H1 (cell line): ENCODE results near the gene ZNF577. TPM values are rescaled to one million over a fixed set of nuclear protein-coding genes. Genes with fewer than 3 reads are reported as not detected.

Experiments used
- CTCF ChIA-PET: fragments of 300-600 bp; sonication (Branson Sonifier 250); formaldehyde crosslinking; loops from one replicate; lab custom pipeline; 2021; ENCODE audit not compliant: partially characterized antibody; lab: Charles Lee
- POLR2A ChIA-PET: fragments of 300-600 bp; sonication (Branson Sonifier 250); formaldehyde crosslinking; loops from one replicate; lab custom pipeline; 2021; ENCODE audit warnings: inconsistent platforms; ENCODE audit not compliant: partially characterized antibody; lab: Charles Lee
- DNase-seq, 2 experiments: peaks; one replicate each; pipeline versions ENCODE4 v3.0.0 to v3.0.0-alpha.2; 2010 to 2022; ENCODE audit warnings: low spot score in 2 of 2, low read depth in 1 of 2, mixed read lengths in 1 of 2
- FAIRE-seq: peaks from 2 replicates; lab custom pipeline; 2011; peaks lifted over from hg19 to GRCh38; lab: Jason Lieb, UNC
- H2AFZ ChIP-seq: 2 replicates; pipeline ENCODE4 v1.8.1; 2012; ENCODE audit warnings: low read length, inconsistent platforms
- H2AK5ac ChIP-seq: 2 replicates; pipeline ENCODE4 v1.6.1; 2013; ENCODE audit warnings: low read depth, low read length
- H2BK120ac ChIP-seq: replicated peaks from 2 replicates; pipeline ENCODE3; 2013; ENCODE audit warnings: low read depth, low read length, inconsistent platforms
- H2BK12ac ChIP-seq: 2 replicates; pipeline ENCODE4 v1.6.1; 2013; ENCODE audit warnings: low read depth, low read length
- H2BK15ac ChIP-seq: 2 replicates; pipeline ENCODE4 v1.6.1; 2013; ENCODE audit warnings: low read length
- H2BK20ac ChIP-seq: 2 replicates; pipeline ENCODE4 v1.6.1; 2013; ENCODE audit warnings: low read length
- H2BK5ac ChIP-seq: 2 replicates; pipeline ENCODE4 v1.6.1; 2013; ENCODE audit warnings: low read depth, low read length
- H3K14ac ChIP-seq: 2 replicates; pipeline ENCODE4 v1.6.1; 2013; ENCODE audit warnings: inconsistent platforms; ENCODE audit not compliant: insufficient read length
- H3K18ac ChIP-seq: 2 replicates; pipeline ENCODE4 v1.6.1; 2013; ENCODE audit warnings: low read length; ENCODE audit errors: extremely low read depth
- H3K23ac ChIP-seq: 2 replicates; pipeline ENCODE4 v1.6.1; 2013; ENCODE audit warnings: inconsistent platforms; ENCODE audit not compliant: insufficient read length
- H3K23me2 ChIP-seq: 2 replicates; pipeline ENCODE4 v1.6.1; 2013; ENCODE audit warnings: low read depth, low read length
- H3K27ac ChIP-seq: 2 replicates; pipeline ENCODE4 v1.6.1; 2011; ENCODE audit warnings: low read depth, low read length, inconsistent platforms
- H3K27me3 ChIP-seq, 4 experiments: replicated peaks in 1 of 4; 1 replicate in 1 of 4; 2 replicates in 3 of 4; pipeline versions ENCODE4 v1.6.1 to v1.8.1; 2011 to 2013; ENCODE audit warnings: low read length in 3 of 4, mild to moderate bottlenecking in 3 of 4, inconsistent platforms in 2 of 4, mixed read lengths in 2 of 4, moderate library complexity in 1 of 4; ENCODE audit not compliant: control insufficient read depth in 3 of 4, insufficient read depth in 3 of 4; ENCODE audit errors: extremely low read depth in 1 of 4
- H3K36me3 ChIP-seq, 4 experiments: 2 replicates each; pipeline versions ENCODE4 v1.6.1 to v1.8.1; 2011 to 2013; ENCODE audit warnings: mild to moderate bottlenecking in 4 of 4, low read length in 3 of 4, moderate library complexity in 2 of 4, control low read depth in 1 of 4, inconsistent platforms in 1 of 4; ENCODE audit not compliant: insufficient read depth in 4 of 4, control insufficient read depth in 2 of 4
- H3K4ac ChIP-seq: replicated peaks from 2 replicates; pipeline ENCODE3; 2013; ENCODE audit warnings: low read length, low read depth, mixed read lengths, inconsistent platforms; ENCODE audit not compliant: insufficient read length
- H3K4me1 ChIP-seq, 4 experiments: replicated peaks in 1 of 4; 1 replicate in 1 of 4; 2 replicates in 3 of 4; pipeline versions ENCODE4 v1.6.1 to v1.8.1; 2011 to 2013; ENCODE audit warnings: low read length in 3 of 4, inconsistent platforms in 2 of 4, mixed read lengths in 1 of 4; ENCODE audit not compliant: insufficient read depth in 4 of 4, control insufficient read depth in 3 of 4
- H3K4me2 ChIP-seq, 2 experiments: 2 replicates each; pipeline versions ENCODE4 v1.6.1 to v1.8.1; 2011 to 2013; ENCODE audit warnings: low read depth in 2 of 2, low read length in 2 of 2, control low read depth in 1 of 2, inconsistent platforms in 1 of 2, mild to moderate bottlenecking in 1 of 2; ENCODE audit not compliant: insufficient read depth in 1 of 2
- H3K4me3 ChIP-seq, 4 experiments: fragments of 200-600, 300-600 bp in 1 of 4; sonication (generic), shearing (Covaris generic), sonication (Bioruptor Twin) in 1 of 4; 2 replicates each; pipeline versions ENCODE4 v1.5.1 to v1.8.1; 2011 to 2016; ENCODE audit warnings: low read length in 4 of 4, low read depth in 3 of 4, control low read depth in 2 of 4, inconsistent platforms in 2 of 4, mild to moderate bottlenecking in 2 of 4, mixed read lengths in 1 of 4, moderate library complexity in 1 of 4; ENCODE audit not compliant: insufficient read depth in 2 of 4; ENCODE audit errors: extremely low read depth in 1 of 4
- H3K56ac ChIP-seq: replicated peaks from 2 replicates; pipeline ENCODE3; 2013; ENCODE audit warnings: low read depth, mild to moderate bottlenecking, mixed read lengths, low read length, inconsistent platforms; ENCODE audit not compliant: insufficient read length
- H3K79me1 ChIP-seq: 2 replicates; pipeline ENCODE4 v1.6.1; 2013; ENCODE audit warnings: low read depth, low read length, control low read depth
- H3K79me2 ChIP-seq, 2 experiments: 2 replicates each; pipeline versions ENCODE4 v1.6.1 to v1.8.1; 2012 to 2013; ENCODE audit warnings: low read length in 2 of 2, mild to moderate bottlenecking in 2 of 2, inconsistent platforms in 1 of 2; ENCODE audit not compliant: insufficient read depth in 2 of 2, control insufficient read depth in 1 of 2
- H3K9ac ChIP-seq, 4 experiments: replicated peaks in 1 of 4; 1 replicate in 1 of 4; 2 replicates in 3 of 4; pipeline versions ENCODE4 v1.6.1 to v1.8.1; 2011 to 2013; ENCODE audit warnings: low read depth in 3 of 4, low read length in 3 of 4, control low read depth in 2 of 4, mild to moderate bottlenecking in 2 of 4, moderate library complexity in 2 of 4, inconsistent platforms in 1 of 4; ENCODE audit errors: extremely low read depth in 1 of 4
- H3K9me3 ChIP-seq, 2 experiments: 2 replicates each; pipeline versions ENCODE4 v1.6.1 to v1.8.1; 2012 to 2013; ENCODE audit warnings: mild to moderate bottlenecking in 2 of 2, moderate library complexity in 2 of 2, control low read depth in 1 of 2, inconsistent platforms in 1 of 2, low read depth in 1 of 2, low read length in 1 of 2, mixed read lengths in 1 of 2; ENCODE audit not compliant: insufficient read depth in 2 of 2
- H4K20me1 ChIP-seq, 2 experiments: replicated peaks in 1 of 2; 2 replicates each; pipeline versions ENCODE3 to v1.8.1; 2011 to 2013; ENCODE audit warnings: inconsistent platforms in 2 of 2, low read length in 2 of 2, mild to moderate bottlenecking in 1 of 2; ENCODE audit not compliant: insufficient read depth in 2 of 2, control insufficient read depth in 1 of 2
- H4K5ac ChIP-seq: 2 replicates; pipeline ENCODE4 v1.6.1; 2013; ENCODE audit warnings: low read length, low read depth, mixed read lengths, inconsistent platforms; ENCODE audit not compliant: insufficient read length
- H4K8ac ChIP-seq: 2 replicates; pipeline ENCODE4 v1.8.0; 2013; ENCODE audit warnings: mild to moderate bottlenecking, moderate library complexity, low read length, inconsistent platforms; ENCODE audit not compliant: insufficient read depth; ENCODE audit errors: extremely low read depth
- H4K91ac ChIP-seq: replicated peaks from 2 replicates; pipeline ENCODE3; 2013; ENCODE audit warnings: low read length, mixed read lengths, inconsistent platforms; ENCODE audit not compliant: insufficient read length
- ATF2 ChIP-seq: IDR thresholded peaks from 2 replicates; pipeline ENCODE4 v1.6.1; 2012; ENCODE audit warnings: low read length, inconsistent platforms
- CBX5 ChIP-seq: fragments of 300-800, 300-1000 bp; sonication (generic); IDR thresholded peaks from 2 replicates; pipeline ENCODE4 v1.7.1; 2016; ENCODE audit warnings: antibody characterized with exemption, low read length, low read depth
- CHD2 ChIP-seq: IDR thresholded peaks from 2 replicates; pipeline ENCODE4 v1.6.1; 2012; ENCODE audit warnings: low read length, improper control_type of control experiment
- MAFK ChIP-seq: IDR thresholded peaks from 2 replicates; pipeline ENCODE4 v1.6.1; 2012; ENCODE audit warnings: low read depth, mild to moderate bottlenecking, improper control_type of control experiment, low read length
- NANOG ChIP-seq: IDR thresholded peaks from 2 replicates; pipeline ENCODE4 v1.6.1; 2011; ENCODE audit warnings: low read length, low read depth, mild to moderate bottlenecking, inconsistent platforms; ENCODE audit not compliant: insufficient read depth, poor library complexity, severe bottlenecking
- POU5F1 ChIP-seq: IDR thresholded peaks from 2 replicates; pipeline ENCODE4 v1.6.1; 2011; ENCODE audit warnings: low read depth, mild to moderate bottlenecking, low read length, moderate library complexity
- RBBP5 ChIP-seq: IDR thresholded peaks from 2 replicates; pipeline ENCODE4 v1.7.1; 2012; ENCODE audit warnings: low read depth, mild to moderate bottlenecking, inconsistent platforms, low read length, moderate library complexity, borderline replicate concordance
- SIX5 ChIP-seq: IDR thresholded peaks from 2 replicates; pipeline ENCODE4 v1.6.1; 2011; ENCODE audit warnings: mild to moderate bottlenecking, low read depth, low read length
- SP2 ChIP-seq: IDR thresholded peaks from 2 replicates; pipeline ENCODE4 v1.6.1; 2012; ENCODE audit warnings: mild to moderate bottlenecking, low read length, inconsistent platforms
- TAF1 ChIP-seq: IDR thresholded peaks from 2 replicates; pipeline ENCODE4 v1.6.1; 2011; ENCODE audit warnings: mild to moderate bottlenecking, low read depth, low read length
- WGBS, 2 experiments: shearing (Covaris generic) in 1 of 2; methylation state at CpG; one replicate each; pipeline versions ENCODE4 v1.1.6 to v1.1.7; 2013 to 2015; ENCODE audit warnings: low lambda C conversion rate in 2 of 2, mixed read lengths in 2 of 2, inconsistent platforms in 1 of 2, low coverage in 1 of 2, missing lambda C conversion rate in 1 of 2; ENCODE audit not compliant: insufficient replicate concordance in 2 of 2, insufficient coverage in 1 of 2, insufficient read length in 1 of 2; ENCODE audit errors: extremely low coverage in 1 of 2, missing lambda C conversion rate in 1 of 2; 5-methylcytosine and 5-hydroxymethylcytosine counted together
- polyA plus RNA-seq, 7 experiments: library from polyadenylated mRNA; depleted of rRNA in 3 of 7; stranded (reverse) in 5 of 7; unstranded in 2 of 7; fragments of >200 nt in 5 of 7; fragments of 200-250 nt in 2 of 7; gene quantifications; 1 replicate in 5 of 7; 2 replicates in 1 of 7; 4 replicates in 1 of 7; pipeline versions ENCODE4 v1.2.1 to v1.2.3, GENCODE V29; 2011 to 2013; ENCODE audit warnings: missing spikeins in 2 of 7, mixed read lengths in 2 of 7
- total RNA-seq: library from RNA; stranded (reverse); fragmentation: NEBNext Ultra II Directional; extraction: Animal tissue kit (Norgen Biotek cat#: 25700); gene quantifications from 2 replicates; pipeline ENCODE4 v1.2.1, GENCODE V29; 2021

Gene ZNF577
- total and polyA plus RNA-seq, 2 of the 8 experiments (the other 6 are each of a cell fraction or from before 2014, with no cell fraction given): 13.8 to 14.9 TPM

GRCh38 chr19:51824281-51825005 lies 63.3 kb downstream of the ZNF577 start:
- no peak for FAIRE-seq
- Histone ChIP-seq H3K79me1 (no peaks in the 10 kb centered on the region), H3K23me2 (0 out of 2 replicates have a peak, but pooled peaks cover 2% of the 10 kb centered on the region), H3K56ac (no peak overlapping the region), H2BK5ac (no peak overlapping the region), H3K4me1 (no peaks in the 10 kb centered on the region), H4K8ac (no peak overlapping the region), H3K23ac (no peak overlapping the region), H3K79me2 (no peaks in the 10 kb centered on the region), H3K4ac (no peak overlapping the region), H3K4me2 (no peak overlapping the region), H3K9me3 (peaks cover 37 to 43% of the 10 kb centered on the region in 2 experiments), H2BK20ac (no peak overlapping the region), H3K27ac (no peak overlapping the region), H4K20me1 (no peaks in the 10 kb centered on the region), H2AFZ (no peak overlapping the region), H2BK15ac (no peak overlapping the region), H3K18ac (no peak overlapping the region), H2BK12ac (no peak overlapping the region), H2AK5ac (no peak overlapping the region), H2BK120ac (no peak overlapping the region), H3K27me3 (no peaks in the 10 kb centered on the region), H4K5ac (no peak overlapping the region), H3K9ac (no peak overlapping the region), H3K4me3 (no peak overlapping the region), H3K36me3 (no peaks in the 10 kb centered on the region), H4K91ac (no peak overlapping the region), H3K14ac (no peak overlapping the region)
- DNase-seq: no peak
- ChIA-PET CTCF (interaction anchor here (1.3 kb wide), 1 partner anchor 10 kb away, joined by 3 read pairs; no protein-coding TSS in a partner anchor), POLR2A (no interaction called here)
- WGBS, 2 experiments: 90% methylated on average over 12 of the region's 13 CpGs; no CpG with 5 or more reads in 1 of the 2 experiments
- TF ChIP-seq ATF2 (no peak), SP2 (no peak), CHD2 (no peak), TAF1 (no peak), NANOG (no peak), RBBP5 (no peak), CBX5 (no peak), SIX5 (no peak), POU5F1 (no peak), MAFK (no peak)
